ENCODE measurements around the gene PPP1R15A.
"Not testable (repeated sequence)": the region's sequence is repeated elsewhere in the genome, so short reads cannot be mapped to it uniquely, and the experiment has no call there.

DNA sequence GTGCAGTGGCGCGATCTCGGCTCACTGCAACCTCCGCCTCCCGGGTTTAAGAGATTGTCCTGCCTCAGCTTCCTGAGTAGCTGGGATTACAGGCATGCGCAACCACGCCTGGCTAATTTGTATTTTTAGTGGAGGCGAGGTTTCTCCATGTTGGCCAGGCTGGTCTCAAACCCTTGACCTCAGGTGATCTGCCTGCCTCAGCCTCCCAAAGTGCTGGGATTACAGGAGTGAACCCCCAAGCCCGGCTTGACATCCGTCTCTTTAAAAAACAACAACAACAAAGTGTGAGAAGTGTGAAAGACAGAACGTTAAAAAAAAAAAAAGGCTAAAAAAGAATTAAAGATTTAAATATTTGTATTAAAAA lies 27.1 kb downstream of the PPP1R15A start:
- not testable (repeated sequence) for TF ChIP-seq TAF1 (IDR thresholded peaks at IDR 0.05; ENCODE audit: borderline replicate concordance, low read depth, low read length); POLR2AphosphoS5 (IDR thresholded peaks at IDR 0.05; ENCODE audit: low read depth, low read length); POLR2A (IDR thresholded peaks at IDR 0.05; ENCODE audit: low read depth, low read length)

Measured in GM12892 (cell line).